GM20431 (cell line): ENCODE results near the gene HNRNPF.

Experiments used
- in situ Hi-C: fragments of 300-500 bp; cut with MseI, MboI; formaldehyde crosslinking; loops from one replicate; pipeline ENCODE4 v1.15.0; 2020; ENCODE audit warnings: low sequenced_read_pairs; ENCODE audit not compliant: unreplicated experiment

The HNRNPF gene

DNA sequence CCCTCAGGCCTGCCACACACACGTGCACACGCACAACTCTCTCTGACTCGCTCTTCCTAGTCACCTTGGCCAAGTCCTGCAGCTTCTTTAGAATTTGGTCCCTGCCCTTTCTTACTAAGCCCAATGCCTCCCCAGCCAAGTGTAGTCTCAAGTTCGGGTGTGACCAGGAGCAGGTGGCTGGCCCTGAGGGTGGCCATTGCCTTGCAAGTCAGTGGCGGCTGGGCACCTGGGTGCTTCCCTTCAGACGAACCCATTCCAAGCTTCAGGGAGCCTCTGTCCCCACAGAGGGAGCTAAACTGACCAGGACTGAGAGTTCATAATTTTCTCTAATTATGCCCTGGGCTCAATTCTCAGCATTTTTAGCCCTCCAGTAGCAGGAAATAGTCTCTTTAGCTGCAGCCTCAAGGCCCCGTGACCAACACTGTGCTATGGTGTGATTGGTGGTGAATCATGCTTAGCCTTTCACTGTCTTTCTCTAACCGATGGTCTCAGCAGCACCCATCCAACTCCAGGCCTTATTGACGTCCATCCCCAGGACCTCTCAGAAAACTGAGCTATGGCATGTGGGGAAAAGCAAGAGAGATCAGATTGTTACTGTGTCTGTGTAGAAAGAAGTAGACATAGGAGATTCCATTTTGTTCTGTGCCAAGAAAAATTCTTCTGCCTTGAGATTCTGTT, 72.2 kb downstream of the HNRNPF start:
- in situ Hi-C loops, result no loop called here

DNA sequence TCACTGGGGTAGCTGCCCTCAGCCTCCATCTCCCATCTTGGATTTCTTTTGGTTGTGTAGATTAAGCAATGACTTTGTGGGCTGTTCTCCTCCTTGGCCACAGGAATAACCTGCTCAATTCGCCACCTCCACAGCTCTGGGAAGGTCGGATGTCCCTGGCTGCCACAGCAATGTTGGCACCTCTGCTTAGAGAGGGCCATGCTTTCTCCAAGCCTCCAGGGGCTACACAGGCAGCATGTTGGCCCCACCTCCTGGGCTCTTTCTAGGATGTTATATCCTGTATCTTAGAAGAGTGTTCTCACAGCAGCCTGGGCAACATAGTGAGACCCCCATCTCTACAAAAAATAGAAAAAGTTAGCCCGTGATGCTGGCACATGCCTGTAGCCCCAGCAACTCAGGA, 72.9 kb downstream of the HNRNPF start:
- in situ Hi-C loops, result no loop called here
